PC-3 (cell line): Measurements from ENCODE around the gene NRM. TPM values are rescaled to one million over a fixed set of nuclear protein-coding genes. Genes with fewer than 3 reads are reported as not detected.
A peak's percentile ranks its signal among the peaks of the same experiment; 100 is the strongest.

Experiments
- ATAC-seq: fragments of 200-7000 bp; cut with Tn5 transposase; 2 replicates; pipeline ENCODE4 v1.9.1; 2020; ENCODE audit warnings: mild to moderate bottlenecking, moderate library complexity
- BruUV-seq: library from RNA; stranded (reverse); fragments of 400-500 nt; replicated peaks from 2 replicates; lab custom pipeline; 2021; lab: Mats Ljungman, UMichigan
- CTCF ChIA-PET: fragments of 300-600 bp; sonication (Branson Sonifier 250); formaldehyde crosslinking; loops from one replicate; lab custom pipeline; 2022; ENCODE audit warnings: antibody characterized with exemption; lab: Charles Lee
- POLR2A ChIA-PET: fragments of 300-600 bp; sonication (Branson Sonifier 250); formaldehyde crosslinking; loops from one replicate; lab custom pipeline; 2022; ENCODE audit warnings: antibody characterized with exemption; ENCODE audit not compliant: unreplicated experiment; lab: Charles Lee
- DNase-seq: peaks from one replicate; pipeline ENCODE4 v3.0.0-alpha.2; 2015
- H2AFZ ChIP-seq: fragments of 300-600 bp; sonication (generic); 2 replicates; pipeline ENCODE4 v1.6.0; 2016; ENCODE audit warnings: antibody characterized with exemption, low read length
- H3F3A ChIP-seq: fragments of 300-600 bp; sonication (generic); one replicate; pipeline ENCODE4 v1.6.0; 2017; ENCODE audit warnings: antibody characterized with exemption, low read length, control low read depth, mild to moderate bottlenecking; ENCODE audit not compliant: unreplicated experiment
- H3K27ac ChIP-seq: fragments of 300-600 bp; sonication (generic); 2 replicates; pipeline ENCODE4 v1.5.1; 2016; ENCODE audit warnings: mild to moderate bottlenecking, low read length
- H3K27me3 ChIP-seq: fragments of 300-600 bp; sonication (generic); 2 replicates; pipeline ENCODE4 v1.6.1; 2016; ENCODE audit warnings: low read length, mixed read lengths
- H3K36me3 ChIP-seq: fragments of 300-600 bp; sonication (generic); 2 replicates; pipeline ENCODE4 v1.6.1; 2016; ENCODE audit warnings: low read depth, mixed run types, low read length, mixed read lengths
- H3K4me1 ChIP-seq: fragments of 300-600 bp; sonication (generic); 2 replicates; pipeline ENCODE4 v1.5.1; 2016; ENCODE audit warnings: low read length; ENCODE audit not compliant: insufficient read depth
- H3K4me2 ChIP-seq: fragments of 300-600 bp; sonication (generic); 2 replicates; pipeline ENCODE4 v1.6.0; 2016; ENCODE audit warnings: low read length
- H3K4me3 ChIP-seq: fragments of 300-600 bp; sonication (generic); 2 replicates; pipeline ENCODE4 v1.5.1; 2016; ENCODE audit warnings: mild to moderate bottlenecking, low read length, mixed read lengths
- H3K79me2 ChIP-seq: fragments of 300-600 bp; sonication (generic); 2 replicates; pipeline ENCODE4 v1.6.1; 2017; ENCODE audit warnings: low read length, mixed read lengths
- H3K9ac ChIP-seq: fragments of 300-600 bp; sonication (generic); 2 replicates; pipeline ENCODE4 v1.6.0; 2016; ENCODE audit warnings: mild to moderate bottlenecking, low read length
- H3K9me2 ChIP-seq: fragments of 300-600 bp; sonication (generic); replicated peaks from 2 replicates; pipeline ENCODE4 v1.6.1; 2016; ENCODE audit warnings: mixed run types, low read length, mixed read lengths
- H3K9me3 ChIP-seq: fragments of 300-600 bp; sonication (generic); 2 replicates; pipeline ENCODE4 v1.6.1; 2016; ENCODE audit warnings: low read length, mixed read lengths
- H4K20me1 ChIP-seq: fragments of 300-600 bp; sonication (generic); 2 replicates; pipeline ENCODE4 v1.6.1; 2016; ENCODE audit warnings: low read length, mixed read lengths
- EZH2 ChIP-seq: fragments of 300-600 bp; sonication (generic); IDR thresholded peaks from one replicate; pipeline ENCODE4 v1.6.1; 2017; ENCODE audit warnings: antibody characterized with exemption, mild to moderate bottlenecking, low read length; ENCODE audit not compliant: unreplicated experiment
- EZH2phosphoT487 ChIP-seq: fragments of 300-600 bp; sonication (generic); IDR thresholded peaks from 2 replicates; pipeline ENCODE4 v1.6.1; 2018; ENCODE audit warnings: mild to moderate bottlenecking, antibody characterized with exemption, low read length, borderline replicate concordance
- intact Hi-C: fragments of 100-400 bp; cut with micrococcal nuclease; formaldehyde crosslinking; loops from 2 replicates; pipeline ENCODE4 v1.9.0; 2023
- total RNA-seq: library from RNA; depleted of rRNA; stranded (reverse); fragments of >200 nt; gene quantifications from 2 replicates; pipeline ENCODE4 v1.2.3, GENCODE V29; 2014; rRNA removed
- TF ChIP-seq, protein P1 (sequence below): fragments of 300-600 bp; sonication (generic); conservative IDR thresholded peaks from 2 replicates; pipeline ENCODE4 v1.5.1; 2017; ENCODE audit warnings: antibody characterized with exemption, low read depth, mild to moderate bottlenecking, low read length

NRM gene
- total RNA-seq, 1 experiment from 2014 or later: 8.5 TPM

DNA sequence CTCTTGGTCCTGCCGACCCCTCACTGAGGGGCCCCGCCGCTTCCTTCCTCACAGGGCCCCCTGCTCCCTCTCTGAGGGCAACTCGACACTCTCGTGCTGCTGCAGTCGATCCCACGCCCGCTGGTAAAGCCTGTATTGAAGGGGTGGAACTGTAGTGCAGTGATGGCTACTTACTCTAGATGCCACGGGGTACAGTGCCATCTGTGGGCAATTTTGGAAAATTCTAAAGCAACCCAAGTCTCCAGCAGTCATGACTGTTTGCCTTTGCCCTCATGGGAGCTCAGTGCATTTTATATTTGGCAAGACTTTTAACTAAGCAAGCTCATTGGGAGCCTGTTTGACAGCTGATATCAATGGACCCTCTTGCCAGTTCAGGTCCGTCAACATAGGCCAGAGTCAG lies 50.3 kb downstream of the NRM start:
- Histone ChIP-seq H4K20me1 (no peaks in the 10 kb centered on the region), H3K27me3 (no peaks in the 10 kb centered on the region), H3K27ac (no peak overlapping the region), H3K36me3 (peaks cover 7% of the 10 kb centered on the region), H3K9me3 (no peaks in the 10 kb centered on the region), H3F3A (no peaks in the 10 kb centered on the region), H3K4me3 (no peak overlapping the region), H3K4me2 (no peak overlapping the region), H3K9ac (no peak overlapping the region), H3K79me2 (no peaks in the 10 kb centered on the region), H3K9me2 (no peaks in the 10 kb centered on the region), H2AFZ (no peak overlapping the region), H3K4me1 (no peaks in the 10 kb centered on the region)
- peak; percentile 80 for ATAC-seq
- BruUV-seq: no TSS peak
- ChIA-PET CTCF (interaction anchor here (0.6 kb wide), 1 partner anchor 90 kb away, joined by 3 read pairs; no protein-coding TSS in a partner anchor), POLR2A (no interaction called here)
- intact Hi-C loops: no loop called here
- DNase-seq: peak; percentile 26
- no peak for TF ChIP-seq EZH2
- TF ChIP-seq, protein P1, sequence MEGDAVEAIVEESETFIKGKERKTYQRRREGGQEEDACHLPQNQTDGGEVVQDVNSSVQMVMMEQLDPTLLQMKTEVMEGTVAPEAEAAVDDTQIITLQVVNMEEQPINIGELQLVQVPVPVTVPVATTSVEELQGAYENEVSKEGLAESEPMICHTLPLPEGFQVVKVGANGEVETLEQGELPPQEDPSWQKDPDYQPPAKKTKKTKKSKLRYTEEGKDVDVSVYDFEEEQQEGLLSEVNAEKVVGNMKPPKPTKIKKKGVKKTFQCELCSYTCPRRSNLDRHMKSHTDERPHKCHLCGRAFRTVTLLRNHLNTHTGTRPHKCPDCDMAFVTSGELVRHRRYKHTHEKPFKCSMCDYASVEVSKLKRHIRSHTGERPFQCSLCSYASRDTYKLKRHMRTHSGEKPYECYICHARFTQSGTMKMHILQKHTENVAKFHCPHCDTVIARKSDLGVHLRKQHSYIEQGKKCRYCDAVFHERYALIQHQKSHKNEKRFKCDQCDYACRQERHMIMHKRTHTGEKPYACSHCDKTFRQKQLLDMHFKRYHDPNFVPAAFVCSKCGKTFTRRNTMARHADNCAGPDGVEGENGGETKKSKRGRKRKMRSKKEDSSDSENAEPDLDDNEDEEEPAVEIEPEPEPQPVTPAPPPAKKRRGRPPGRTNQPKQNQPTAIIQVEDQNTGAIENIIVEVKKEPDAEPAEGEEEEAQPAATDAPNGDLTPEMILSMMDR: peak; percentile 42; the same call in 1 of the 2 replicates
- TF ChIP-seq EZH2phosphoT487: no peak

Other genes with a start within 250 kb of the NRM start
- 131 and 161 TPM in 2 replicates for gene HLA-E, start 201.5 kb downstream of the NRM start, total RNA-seq
- 34.7 and 46.7 TPM in 2 replicates for gene GNL1, start 134.5 kb downstream of the NRM start, total RNA-seq
- 4.8 and 6.1 TPM in 2 replicates for gene PRR3, start 133.7 kb downstream of the NRM start, total RNA-seq
- gene ABCF1, start 119.5 kb downstream of the NRM start, total RNA-seq: 67.3 and 77.3 TPM in 2 replicates
- 44.2 and 44.5 TPM in 2 replicates for gene PPP1R10, start 73.7 kb downstream of the NRM start, total RNA-seq
- 69.9 and 91.0 TPM in 2 replicates for gene MRPS18B, start 73.1 kb downstream of the NRM start, total RNA-seq
- 4.6 and 6.1 TPM in 2 replicates for gene ATAT1, start 64.1 kb downstream of the NRM start, total RNA-seq
- gene C6orf136, start 43.9 kb downstream of the NRM start, total RNA-seq: 10.6 and 18.7 TPM in 2 replicates
- gene DHX16, start 18.0 kb downstream of the NRM start, total RNA-seq: 50.0 and 75.6 TPM in 2 replicates
- 49.9 and 76.0 TPM in 2 replicates for gene PPP1R18, start 4.3 kb downstream of the NRM start, total RNA-seq
- gene MDC1, start 26.3 kb upstream of the NRM start, total RNA-seq: 19.6 and 24.9 TPM in 2 replicates
- 1,245 and 1,398 TPM in 2 replicates for gene TUBB, start 29.4 kb upstream of the NRM start, total RNA-seq
- gene FLOT1, start 51.7 kb upstream of the NRM start, total RNA-seq: 305 and 401 TPM in 2 replicates
- 1,173 and 1,198 TPM in 2 replicates for gene IER3, start 53.6 kb upstream of the NRM start, total RNA-seq
- 108 and 144 TPM in 2 replicates for gene DDR1, start 193.5 kb upstream of the NRM start, total RNA-seq
- 21.7 and 28.7 TPM in 2 replicates for gene GTF2H4, start 217.2 kb upstream of the NRM start, total RNA-seq
- 66.5 and 87.8 TPM in 2 replicates for gene VARS2, start 223.3 kb upstream of the NRM start, total RNA-seq
- gene SFTA2, start 241.2 kb upstream of the NRM start, total RNA-seq: not detected in 2 replicates
- gene MUCL3, start 250.0 kb upstream of the NRM start, total RNA-seq: 0.04 TPM in 1 of 2 replicates, not detected in the other